HG03354 (cell line): Measurements from ENCODE around the gene PTS.

ENCODE experiments used
- ATAC-seq: cut with Tn5 transposase; IDR thresholded peaks from one replicate; pipeline ENCODE4 v1.9.1; 2021; ENCODE audit warnings: mild to moderate bottlenecking; ENCODE audit not compliant: unreplicated experiment, poor library complexity, severe bottlenecking

The PTS gene

DNA sequence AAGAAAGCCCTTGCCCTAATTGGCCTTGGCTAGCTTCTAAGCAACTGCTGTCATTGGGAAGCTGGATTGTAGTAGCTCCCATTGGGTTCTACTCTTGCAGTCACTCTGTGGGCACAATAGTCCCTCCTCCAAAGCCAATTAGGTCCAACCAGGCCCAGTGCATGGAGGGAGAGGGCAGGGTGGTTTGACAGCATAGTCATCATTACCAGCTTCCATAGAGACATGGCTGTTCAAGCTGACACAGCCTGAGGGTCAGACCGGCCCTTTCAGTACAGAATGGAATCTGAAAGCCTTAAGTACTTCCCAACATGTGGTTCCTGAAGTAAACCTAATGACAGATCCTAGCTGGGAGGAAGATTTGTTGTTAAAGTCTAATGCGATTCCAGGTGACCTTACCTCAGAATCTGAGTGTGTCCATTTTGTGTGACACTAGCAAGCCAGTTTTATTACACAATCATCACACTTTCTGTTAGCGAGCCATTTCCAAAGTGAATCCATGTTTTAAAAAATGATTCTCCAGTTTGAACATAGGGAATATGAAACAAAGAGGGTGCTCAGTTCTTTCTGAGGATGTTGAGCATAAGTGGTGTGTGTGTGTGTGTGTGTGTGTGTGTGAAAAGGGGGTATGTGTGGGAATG is 27.5 kb downstream of the PTS start:
- no peak for ATAC-seq

DNA sequence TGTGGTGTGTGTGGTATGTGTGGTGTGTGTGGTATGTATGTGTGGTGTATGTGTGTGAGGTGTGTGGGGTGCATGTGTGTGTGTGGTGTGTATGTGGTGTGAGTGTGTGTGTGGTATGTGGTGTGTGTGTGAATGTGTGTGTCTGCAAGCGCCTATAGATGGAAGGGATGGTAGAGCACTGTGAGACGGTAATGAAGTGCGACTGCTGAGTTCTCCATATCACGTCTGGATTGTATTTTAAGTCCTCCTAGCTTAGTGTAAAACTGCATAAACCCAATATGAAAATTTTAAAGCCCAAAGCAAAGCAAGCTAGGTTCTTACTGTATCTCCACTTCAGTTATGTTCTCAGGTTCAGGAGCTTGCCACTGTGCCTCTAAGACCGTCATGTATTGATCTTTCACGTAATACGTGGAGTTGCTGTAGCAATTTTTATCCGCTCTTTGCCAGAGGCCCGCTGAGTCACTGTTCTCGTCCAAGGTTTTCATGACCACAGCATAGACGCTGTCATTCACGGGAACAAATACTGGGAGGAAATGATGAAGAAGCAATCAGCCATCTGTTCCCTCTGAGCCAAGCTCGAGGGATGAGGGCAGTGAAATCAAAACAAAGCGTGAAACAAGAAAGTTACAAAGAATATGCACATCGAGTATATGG is 29.0 kb downstream of the PTS start:
- ATAC-seq, result no peak

DNA sequence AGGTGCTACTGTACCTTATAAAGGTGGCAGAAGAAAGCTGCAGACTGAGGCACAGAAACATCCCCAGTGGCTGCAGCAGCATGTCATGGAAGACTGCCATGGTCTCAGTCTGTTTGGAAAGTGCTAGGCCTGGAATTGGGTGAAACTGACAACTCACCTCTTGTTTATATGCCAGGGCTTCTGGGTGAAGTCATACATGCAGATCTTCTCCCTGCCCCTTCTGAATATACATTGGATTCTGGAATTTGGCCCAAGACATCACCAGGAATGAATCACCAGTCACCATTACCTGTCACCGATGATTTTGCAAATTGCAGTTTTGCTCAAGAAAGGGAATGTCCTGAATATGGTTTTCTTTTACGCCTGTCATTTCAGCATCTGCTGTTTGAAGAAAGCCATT is 34.3 kb downstream of the PTS start, which contains the start of gene PLET1:
Gene PLET1, minus strand, starts transcription at position 371 of the 400 bp plus-strand sequence. Its CDS starts 271 bp downstream, at position 100.
- no peak for ATAC-seq

DNA sequence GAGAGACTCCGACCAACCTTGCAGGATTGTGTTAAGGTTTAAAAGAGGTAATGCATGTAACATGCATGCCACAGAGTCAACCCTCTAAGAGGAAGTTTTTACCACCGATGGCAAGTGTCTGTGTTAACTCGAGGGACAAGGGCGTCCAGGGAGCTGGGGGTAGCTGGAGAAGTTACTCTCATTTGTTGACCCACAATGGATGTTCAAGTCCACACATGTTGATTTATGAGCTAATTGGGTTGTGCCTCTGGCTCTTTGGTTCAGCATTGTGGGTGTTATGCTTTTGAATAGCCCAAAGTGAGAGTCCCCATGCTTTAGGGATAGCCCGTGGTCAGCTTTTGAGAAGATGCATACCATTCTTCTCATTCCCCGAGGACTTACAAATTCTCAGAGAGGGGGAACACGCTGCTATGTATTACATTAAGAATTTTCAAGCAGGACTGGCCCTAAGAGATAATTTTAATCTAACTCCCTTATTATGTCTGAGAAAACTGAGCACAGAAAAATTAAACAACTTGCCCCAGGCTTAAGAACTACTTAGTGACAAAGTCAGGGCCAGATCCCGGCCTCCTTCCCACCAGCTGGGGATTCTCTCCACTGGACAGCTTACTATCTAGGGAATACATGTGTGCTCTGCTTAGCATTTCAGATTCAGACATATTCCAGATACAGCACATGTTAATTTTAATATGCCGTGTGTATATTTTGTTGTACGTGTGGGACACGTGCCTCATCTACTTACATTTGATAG is 39.6 kb downstream of the PTS start:
- ATAC-seq, result no peak

DNA sequence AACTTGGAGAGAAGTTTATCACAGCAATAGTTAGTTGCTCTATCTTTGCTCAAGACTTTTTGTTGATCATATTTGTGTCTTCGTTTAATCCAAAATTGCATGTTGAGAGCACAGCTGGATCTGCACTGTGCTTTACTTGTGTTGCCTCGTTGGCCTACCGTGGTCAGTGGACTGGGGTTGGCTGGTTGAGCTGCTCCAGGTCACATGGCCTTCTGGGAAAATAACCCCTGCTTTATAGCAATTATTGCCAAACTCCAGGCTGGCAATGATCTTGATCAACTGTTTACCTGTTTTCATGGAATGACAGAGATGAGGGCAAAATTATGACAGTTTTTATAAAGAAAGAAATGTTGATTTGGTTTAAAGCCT is 40.2 kb downstream of the PTS start:
- no peak for ATAC-seq

DNA sequence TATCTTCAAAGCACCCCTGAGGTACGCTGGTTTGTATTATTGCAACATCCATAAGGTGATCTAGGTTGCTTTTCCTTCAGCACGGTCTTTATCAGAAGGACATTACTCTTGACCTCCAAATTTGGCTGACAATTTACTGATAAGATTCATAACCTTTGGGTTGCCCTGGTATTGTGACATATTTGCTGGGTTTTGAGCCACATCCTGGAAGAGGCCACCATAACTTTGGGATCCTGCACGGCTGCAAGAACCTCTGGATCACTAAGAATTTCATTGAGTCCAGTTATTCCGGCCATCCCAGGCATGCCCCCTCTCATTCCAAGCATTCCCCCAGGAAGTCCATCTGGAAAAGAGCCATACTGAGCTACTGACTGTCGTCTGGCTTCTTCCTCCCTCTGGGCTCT is 41.0 kb downstream of the PTS start:
- no peak for ATAC-seq

DNA sequence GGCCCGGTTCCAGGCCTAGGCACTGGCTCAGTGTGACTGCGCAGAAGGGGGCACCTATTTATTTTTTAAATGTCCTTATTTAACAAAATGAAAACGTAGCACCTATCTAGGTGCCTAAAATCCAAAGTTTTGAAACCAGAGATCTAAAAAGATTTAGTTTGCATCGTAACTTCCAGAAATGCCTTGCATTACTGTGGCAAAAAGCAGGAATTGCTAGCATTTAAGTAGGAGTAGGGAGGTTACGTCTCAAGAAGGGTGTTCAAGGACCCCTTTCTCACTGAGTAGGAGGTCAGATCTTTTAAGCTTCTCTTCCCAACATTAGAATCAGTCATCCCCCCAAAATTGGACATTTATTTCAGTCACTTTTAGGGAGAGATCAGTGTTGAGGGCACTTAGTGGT is 42.2 kb downstream of the PTS start:
- no peak for ATAC-seq

DNA sequence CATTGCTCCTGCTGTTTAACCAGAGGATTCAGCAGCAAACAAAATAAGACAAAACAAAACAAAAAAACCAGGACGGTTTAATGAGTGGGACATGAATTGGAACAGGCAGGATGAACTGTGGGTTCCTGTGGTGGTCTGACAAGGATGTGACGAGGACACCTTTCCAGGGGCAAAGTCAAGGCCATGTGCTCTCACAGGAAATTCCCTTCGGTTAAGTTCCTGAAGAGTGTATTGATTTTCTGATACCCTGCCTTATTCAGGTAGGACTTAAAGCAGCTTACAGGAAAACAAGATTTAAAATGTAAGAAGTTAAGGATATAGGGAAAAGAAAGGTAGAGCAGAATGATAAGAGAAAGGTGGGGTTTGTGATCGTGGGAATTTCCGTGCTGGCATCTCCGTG is 42.9 kb downstream of the PTS start:
- ATAC-seq, result no peak

DNA sequence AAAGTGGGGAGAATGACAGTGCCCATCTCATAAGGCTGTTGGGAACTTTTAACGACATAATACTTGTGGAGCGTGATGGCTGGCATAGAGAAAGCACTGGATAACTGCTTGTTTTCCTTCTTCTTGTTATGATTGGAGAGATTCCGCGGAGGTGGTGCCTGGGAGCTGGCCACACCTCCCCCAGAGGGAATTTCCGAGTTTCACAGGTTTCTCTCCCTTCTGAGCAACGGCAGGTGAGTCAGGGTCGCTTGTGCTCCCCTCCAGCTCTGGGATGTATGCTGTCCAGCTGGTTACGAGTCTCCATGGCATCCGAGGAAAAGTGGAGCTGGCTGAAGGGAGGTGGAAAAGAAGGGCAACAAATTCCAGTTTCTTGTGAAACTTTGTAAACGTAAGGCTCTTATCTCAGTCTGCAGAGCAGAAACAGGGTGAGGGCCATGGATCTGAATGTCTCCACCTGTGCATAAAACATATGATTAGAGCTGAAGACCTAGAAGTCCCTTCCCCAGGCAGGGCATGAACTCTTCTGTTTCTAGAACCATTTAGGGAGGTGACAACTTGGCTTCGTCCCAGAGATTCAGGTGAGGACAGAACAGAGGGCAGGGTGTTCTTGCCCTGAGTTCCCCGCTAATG is 44.4 kb downstream of the PTS start:
- no peak for ATAC-seq

DNA sequence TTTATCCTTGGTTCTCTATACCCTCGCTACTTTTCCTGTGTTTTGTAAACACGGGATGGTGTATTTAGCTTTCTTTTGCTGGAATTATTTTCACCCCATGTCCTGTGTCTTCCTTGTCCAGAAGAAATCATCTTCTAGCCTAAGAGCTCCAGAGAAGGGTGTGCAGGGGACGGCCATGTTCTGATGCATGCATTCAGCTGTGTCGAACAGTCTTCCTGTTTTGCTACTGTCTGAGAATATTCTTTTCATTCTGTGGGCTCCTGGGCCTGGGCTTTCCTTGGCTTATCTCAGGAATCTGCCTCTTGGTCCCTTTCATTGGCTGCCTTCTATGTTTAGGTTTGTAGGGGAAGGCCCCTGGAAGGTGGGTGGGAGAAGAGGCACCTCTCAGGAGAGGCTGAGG is 45.0 kb downstream of the PTS start:
- no peak for ATAC-seq

DNA sequence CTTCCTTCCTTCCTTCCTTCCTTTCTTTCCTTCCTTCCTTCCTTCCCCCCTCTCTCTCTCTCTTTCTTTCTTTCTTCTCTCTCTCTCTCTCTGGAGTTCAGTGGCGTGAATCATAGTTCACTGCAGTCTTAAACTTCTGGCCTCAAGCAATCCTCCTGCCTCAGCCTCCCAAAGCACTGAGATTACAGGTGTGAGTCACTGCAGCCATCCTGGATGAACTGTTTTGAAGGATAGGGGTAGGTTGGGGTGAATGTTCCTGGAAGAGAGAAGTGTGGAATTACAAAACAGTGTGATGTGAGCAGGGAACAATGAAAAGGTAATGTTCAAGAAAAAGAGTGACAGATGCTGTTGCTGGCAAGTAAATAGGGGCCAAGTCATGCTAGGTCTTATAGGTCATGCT is 46.8 kb downstream of the PTS start:
- no peak for ATAC-seq

DNA sequence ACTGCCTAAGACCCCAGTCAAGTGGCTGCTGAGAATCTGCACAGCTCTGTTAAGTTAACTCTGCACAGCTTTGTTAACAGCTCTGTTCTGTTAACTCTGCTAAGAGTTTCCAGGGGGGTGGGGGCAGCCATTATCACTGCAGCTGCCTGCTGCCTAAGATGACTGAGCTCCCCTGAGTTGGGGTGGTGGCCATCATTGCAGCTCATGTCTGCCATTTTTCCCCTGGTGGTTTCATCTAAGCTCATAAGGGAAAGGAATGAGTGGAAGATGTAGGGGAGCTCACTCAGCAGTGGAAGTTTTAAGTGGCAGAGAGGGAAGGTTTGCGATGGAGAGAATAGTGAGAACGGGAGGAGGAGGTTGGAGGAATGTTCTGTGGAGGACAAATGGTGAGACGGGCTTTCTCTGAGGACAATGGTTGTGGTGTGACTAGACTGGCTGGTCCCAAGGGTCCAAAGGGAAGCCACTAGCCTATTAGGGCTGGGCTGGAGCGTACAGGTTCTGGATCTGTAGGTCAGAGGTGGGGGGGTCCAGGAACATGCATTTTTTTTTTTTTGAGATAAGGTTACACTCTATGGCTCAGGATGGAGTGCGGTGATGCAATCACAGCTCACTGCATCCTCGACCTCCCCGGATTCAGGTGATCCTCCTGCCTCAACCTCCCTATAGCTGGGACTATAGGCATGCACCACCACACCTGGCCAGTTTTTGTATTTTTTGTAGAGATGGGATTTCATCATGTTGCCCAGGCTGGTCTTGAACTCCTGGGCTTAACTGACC is 48.0 kb downstream of the PTS start:
- ATAC-seq, result no peak

DNA sequence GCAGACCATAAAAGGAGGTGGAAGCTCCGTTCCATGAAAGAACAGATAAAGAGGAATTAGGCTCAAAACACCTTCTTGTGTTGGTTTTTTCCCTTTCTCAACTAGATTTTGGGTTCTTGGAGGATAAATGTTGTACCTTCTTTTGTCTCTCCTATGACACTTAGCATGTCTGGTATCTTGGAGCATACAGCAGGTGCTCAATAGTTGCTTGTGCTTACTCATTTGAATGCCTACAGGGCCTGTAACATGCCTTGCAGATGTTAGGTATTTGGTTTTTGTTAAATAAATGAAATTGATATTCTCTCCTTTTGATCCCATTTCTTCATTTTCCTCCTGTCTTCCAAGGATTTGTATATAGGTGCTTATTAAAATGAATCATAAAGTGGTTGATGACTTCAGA is 50.8 kb downstream of the PTS start:
- no peak for ATAC-seq

DNA sequence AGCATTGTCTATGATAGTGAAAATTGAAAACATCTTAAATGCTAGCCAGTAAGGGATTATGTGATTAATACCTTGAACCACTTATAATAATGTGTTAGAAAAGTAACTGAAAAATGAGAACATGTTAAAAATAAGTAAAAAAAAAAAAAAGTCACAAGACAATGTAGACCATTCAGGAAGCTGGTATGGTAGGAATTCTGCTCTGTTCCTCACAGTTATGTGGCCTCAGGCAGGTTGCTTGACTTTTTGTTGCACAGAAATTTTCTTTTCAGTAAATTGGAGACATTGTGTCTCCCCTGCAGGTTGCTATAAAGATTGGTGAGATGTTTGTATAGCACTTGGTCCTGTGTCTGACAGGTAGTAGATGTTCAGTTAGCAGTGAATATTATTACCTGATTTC is 51.7 kb downstream of the PTS start:
- no peak for ATAC-seq

DNA sequence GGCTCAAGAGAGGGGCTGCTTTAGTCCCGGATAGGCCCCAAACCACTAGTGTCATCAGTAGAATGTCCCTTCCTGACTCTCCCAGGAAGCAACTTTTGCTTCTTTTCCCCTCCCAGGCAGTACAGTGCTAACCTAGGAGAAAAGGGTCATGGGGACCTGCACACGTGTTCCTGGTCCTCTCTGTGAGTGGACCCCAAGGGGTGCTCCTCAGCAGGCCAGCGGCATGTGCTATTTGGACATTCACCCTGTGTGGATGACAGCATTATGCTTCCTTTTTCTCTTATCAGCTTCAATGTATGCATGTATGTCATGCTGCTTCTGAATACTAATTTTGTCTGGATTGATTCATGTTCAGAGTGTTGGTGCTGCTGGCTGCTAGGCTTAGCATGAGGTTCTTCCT is 52.6 kb downstream of the PTS start:
- ATAC-seq, result no peak

DNA sequence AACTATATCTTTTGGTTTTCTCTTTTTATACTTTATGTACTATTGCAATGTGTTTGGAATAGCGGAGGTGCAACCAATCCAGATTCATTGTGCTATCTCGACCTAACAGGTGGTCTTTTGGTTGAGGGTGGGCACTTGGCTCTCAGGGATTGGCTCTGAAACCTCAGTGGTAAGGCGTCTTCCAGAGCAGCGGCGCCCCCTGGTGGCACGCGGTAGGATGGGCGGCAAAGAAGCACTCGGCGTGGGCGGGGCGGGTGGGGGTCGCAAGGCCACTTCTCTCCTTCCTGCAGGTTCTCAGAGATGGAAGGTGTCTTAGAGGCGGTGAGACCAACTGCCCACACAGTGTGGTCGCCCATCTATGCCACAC is 53.7 kb downstream of the PTS start:
- peak; percentile 68 for ATAC-seq

DNA sequence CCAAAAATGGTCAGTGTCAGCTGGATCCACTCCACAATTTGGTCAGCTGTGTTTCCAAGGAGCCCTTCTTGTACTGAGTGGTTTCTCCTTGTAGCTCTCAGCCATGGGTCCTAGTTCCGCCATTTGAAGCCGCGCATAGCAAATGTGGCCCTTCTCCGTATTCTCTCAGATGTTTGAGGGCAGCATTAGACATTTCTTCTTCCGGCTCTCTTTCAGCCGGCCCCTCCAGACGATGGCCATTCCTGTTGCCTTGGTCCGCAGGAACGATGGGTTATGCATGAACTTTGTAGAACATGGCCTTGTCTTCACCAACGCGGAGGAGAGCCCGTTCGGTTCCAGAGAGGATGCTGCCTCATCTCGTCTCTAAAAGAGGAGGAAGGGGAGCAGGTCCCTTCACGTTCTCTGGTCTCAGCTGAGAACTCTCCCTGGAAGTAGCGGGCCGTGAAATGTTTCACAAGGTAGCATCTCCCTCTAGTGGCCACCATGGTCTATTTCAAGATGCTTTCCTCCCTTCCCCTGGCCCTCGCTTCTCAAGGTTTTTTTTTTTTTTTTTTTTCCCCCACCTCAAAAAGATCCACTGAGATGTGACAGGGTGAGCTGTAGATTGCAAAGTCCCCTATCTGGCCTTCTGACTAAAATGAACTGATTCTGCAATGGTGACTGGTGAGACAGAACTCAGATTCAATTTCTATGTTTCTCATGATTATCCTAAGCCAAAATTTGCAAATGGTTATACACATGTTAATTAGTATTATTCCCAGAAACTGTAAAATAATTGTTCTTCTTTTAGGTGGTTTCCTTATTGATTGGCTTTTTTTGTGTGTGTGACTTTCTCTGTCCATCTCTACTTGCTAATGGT is 54.3 kb downstream of the PTS start:
- ATAC-seq, result peak; percentile 87

DNA sequence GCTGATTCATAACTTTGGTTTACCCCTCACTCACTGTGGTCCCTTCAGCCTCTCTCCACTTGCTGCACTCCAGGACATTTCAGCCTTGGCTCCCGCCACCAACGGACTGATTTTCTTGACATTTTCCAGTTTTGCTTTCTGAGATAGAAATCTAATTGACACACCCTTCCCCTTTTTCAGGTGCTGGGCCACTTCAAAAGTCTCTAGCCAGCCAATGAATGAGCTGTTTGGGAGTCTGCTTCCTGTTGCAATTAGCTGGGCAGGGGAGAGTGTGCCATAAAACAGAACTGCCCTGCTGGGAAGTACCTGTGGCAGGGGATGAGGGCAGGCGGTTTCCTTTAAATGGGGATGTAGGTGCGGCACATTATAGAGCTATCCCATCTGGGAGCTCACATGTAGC is 55.5 kb downstream of the PTS start:
- ATAC-seq, result no peak
